OCI-LY3 (cell line): ENCODE measurements around the gene TRIM16.

ENCODE experiments used
- H2AFZ ChIP-seq: fragments of 200-600, 300-600 bp; shearing (Covaris generic); 2 replicates; pipeline ENCODE4 v1.6.0; 2014; ENCODE audit warnings: antibody characterized with exemption, low read depth, low read length
- H3K27ac ChIP-seq: fragments of 200-600, 300-600 bp; sonication (generic); 2 replicates; pipeline ENCODE4 v1.5.1; 2014; ENCODE audit warnings: mild to moderate bottlenecking, low read length, moderate library complexity, mixed read lengths
- H3K27me3 ChIP-seq: fragments of 200-600, 300-600 bp; sonication (generic); 2 replicates; pipeline ENCODE4 v1.6.1; 2014; ENCODE audit warnings: low read depth, low read length, mixed read lengths
- H3K36me3 ChIP-seq: fragments of 200-600, 300-600 bp; sonication (generic); replicated peaks from 2 replicates; pipeline ENCODE3; 2014; ENCODE audit warnings: low read depth, low read length, mixed read lengths
- H3K4me1 ChIP-seq: fragments of 300-600, 200-600 bp; sonication (generic); 2 replicates; pipeline ENCODE4 v1.6.1; 2014; ENCODE audit warnings: low read length, mixed read lengths
- H3K4me2 ChIP-seq: fragments of 200-600, 300-600 bp; sonication (generic); 2 replicates; pipeline ENCODE4 v1.6.1; 2014; ENCODE audit warnings: low read length, mixed read lengths
- H3K4me3 ChIP-seq: fragments of 300-600, 200-600 bp; sonication (generic); 2 replicates; pipeline ENCODE4 v1.5.1; 2014; ENCODE audit warnings: antibody characterized with exemption, mild to moderate bottlenecking, low read length, moderate library complexity
- H3K79me2 ChIP-seq: fragments of 300-600, 200-600 bp; shearing (Covaris generic); 2 replicates; pipeline ENCODE4 v1.6.1; 2014; ENCODE audit warnings: mild to moderate bottlenecking, low read length, mixed read lengths
- H3K9ac ChIP-seq: fragments of 300-600, 200-600 bp; shearing (Covaris generic); 2 replicates; pipeline ENCODE4 v1.6.0; 2014; ENCODE audit warnings: mild to moderate bottlenecking, low read length, moderate library complexity
- H3K9me3 ChIP-seq: fragments of 200-600, 300-600 bp; shearing (Covaris generic); 2 replicates; pipeline ENCODE4 v1.6.1; 2014; ENCODE audit warnings: low read length, mixed read lengths; ENCODE audit not compliant: insufficient read depth
- H4K20me1 ChIP-seq: fragments of 200-600, 300-600 bp; sonication (generic); 2 replicates; pipeline ENCODE4 v1.6.1; 2016; ENCODE audit warnings: low read length, mixed read lengths; ENCODE audit not compliant: insufficient read depth
- CTCF ChIP-seq: fragments of 200-600, 300-600 bp; sonication (generic); IDR thresholded peaks from 2 replicates; pipeline ENCODE4 v1.5.1; 2014; ENCODE audit warnings: antibody characterized with exemption, low read length, low read depth
- EZH2phosphoT487 ChIP-seq: fragments of 200-600 bp; shearing (Covaris generic); IDR thresholded peaks from 2 replicates; pipeline ENCODE4 v1.6.1; 2018; ENCODE audit warnings: antibody characterized with exemption, mixed run types, low read depth

Gene TRIM16

GRCh38 chr17:15659663-15660062, 24.4 kb downstream of the TRIM16 start:
- Histone ChIP-seq H3K4me2 (no peak overlapping the region), H3K36me3 (no peaks in the 10 kb centered on the region), H3K79me2 (no peaks in the 10 kb centered on the region), H2AFZ (no peak overlapping the region), H3K4me1 (no peaks in the 10 kb centered on the region), H3K27me3 (no peaks in the 10 kb centered on the region), H3K27ac (no peak overlapping the region), H3K9me3 (no peaks in the 10 kb centered on the region), H3K9ac (no peak overlapping the region), H4K20me1 (no peaks in the 10 kb centered on the region), H3K4me3 (no peak overlapping the region)
- TF ChIP-seq EZH2phosphoT487 (no peak), CTCF (no peak)

- Histone ChIP-seq H3K4me1 (no peaks in the 10 kb centered on the region), H3K4me3 (no peak overlapping the region), H4K20me1 (no peaks in the 10 kb centered on the region), H3K4me2 (no peak overlapping the region), H3K27ac (no peak overlapping the region), H3K27me3 (no peaks in the 10 kb centered on the region), H3K79me2 (no peaks in the 10 kb centered on the region), H3K9ac (no peak overlapping the region), H3K9me3 (no peaks in the 10 kb centered on the region), H2AFZ (no peak overlapping the region), H3K36me3 (no peaks in the 10 kb centered on the region)
- no peak for TF ChIP-seq EZH2phosphoT487
- no peak for TF ChIP-seq CTCF
These were observed 24.9 kb downstream of the TRIM16 start for GRCh38 chr17:15659236-15659635.

- no peaks in the 10 kb centered on the region for H3K9me3 ChIP-seq
- H4K20me1 ChIP-seq = no peaks in the 10 kb centered on the region
- H3K4me3 ChIP-seq = no peak overlapping the region
- no peak overlapping the region for H3K4me2 ChIP-seq
- no peaks in the 10 kb centered on the region for H3K27me3 ChIP-seq
- no peak overlapping the region for H2AFZ ChIP-seq
- no peaks in the 10 kb centered on the region for H3K4me1 ChIP-seq
- no peak for TF ChIP-seq EZH2phosphoT487
- no peak for TF ChIP-seq CTCF
- H3K9ac ChIP-seq = no peak overlapping the region
- no peaks in the 10 kb centered on the region for H3K36me3 ChIP-seq
- no peak overlapping the region for H3K27ac ChIP-seq
- no peaks in the 10 kb centered on the region for H3K79me2 ChIP-seq
These were observed 25.8 kb downstream of the TRIM16 start for GRCh38 chr17:15658296-15658695.

- no peak overlapping the region for H3K27ac ChIP-seq
- H3K4me3 ChIP-seq = no peak overlapping the region
- H2AFZ ChIP-seq = no peak overlapping the region
- TF ChIP-seq EZH2phosphoT487 = no peak
- no peak for TF ChIP-seq CTCF
- no peaks in the 10 kb centered on the region for H4K20me1 ChIP-seq
- H3K9me3 ChIP-seq = no peaks in the 10 kb centered on the region
- H3K4me2 ChIP-seq = no peak overlapping the region
- H3K9ac ChIP-seq = no peak overlapping the region
- H3K36me3 ChIP-seq = no peaks in the 10 kb centered on the region
- H3K4me1 ChIP-seq = no peaks in the 10 kb centered on the region
- H3K79me2 ChIP-seq = no peaks in the 10 kb centered on the region
- no peaks in the 10 kb centered on the region for H3K27me3 ChIP-seq
These were observed 26.2 kb downstream of the TRIM16 start for GRCh38 chr17:15657868-15658267.
